Measurements from ENCODE around the gene ARPC5. TPM values are rescaled to one million over a fixed set of nuclear protein-coding genes. Genes with fewer than 3 reads are reported as not detected.

Gene ARPC5
- total and polyA plus RNA-seq, 9 donors: 41.8 to 104 (median 64.1) TPM

GRCh38 chr1:183674339-183674738, 38.8 kb upstream of the ARPC5 start:
- TF ChIP-seq EP300 (IDR thresholded peaks at IDR 0.05) (no peak), POLR2A (IDR thresholded peaks at IDR 0.05) (no peak), CTCF (IDR thresholded peaks at IDR 0.05) (no peak)
- no peaks in the 10 kb centered on the region for H3K36me3 ChIP-seq
- peaks cover 5% of the 10 kb centered on the region for H3K4me1 ChIP-seq (ENCODE audit: insufficient read depth)
- H3K4me3 ChIP-seq: no peak overlapping the region
- DNase-seq: peak in 4 of 5 donors; percentile 31 to 62 (median 50)
- H3K9me3 ChIP-seq: no peaks in the 10 kb centered on the region
- intact Hi-C loops (cut with DNase I): no loop called here
- no peaks in the 10 kb centered on the region for H3K27me3 ChIP-seq
- 11 to 21% (median 11%) methylated on average over 1 of the region's 1 CpG for WGBS, 3 donors
- H3K27ac ChIP-seq: peak overlapping the region in 1 of 2 donors; percentile 32

GRCh38 chr1:183673605-183674323, 38.2 kb upstream of the ARPC5 start:
- peaks cover 5% of the 10 kb centered on the region for H3K4me1 ChIP-seq (ENCODE audit: insufficient read depth)
- H3K9me3 ChIP-seq: no peaks in the 10 kb centered on the region
- no peaks in the 10 kb centered on the region for H3K27me3 ChIP-seq
- TF ChIP-seq EP300 (IDR thresholded peaks at IDR 0.05) (no peak), POLR2A (IDR thresholded peaks at IDR 0.05) (no peak), CTCF (IDR thresholded peaks at IDR 0.05) (no peak)
- DNase-seq: no peak
- intact Hi-C loops (cut with DNase I): no loop called here
- WGBS, 3 donors: 94 to 95% (median 95%) methylated on average over 2 of the region's 2 CpGs
- H3K4me3 ChIP-seq: no peak overlapping the region
- H3K36me3 ChIP-seq: no peaks in the 10 kb centered on the region
- peak overlapping the region in 1 of 2 donors; percentile 32 for H3K27ac ChIP-seq

GRCh38 chr1:183670169-183670568, 34.6 kb upstream of the ARPC5 start:
- WGBS, 3 donors: 98 to 100% (median 100%) methylated on average over 1 of the region's 1 CpG

GRCh38 chr1:183656355-183656754, 20.8 kb upstream of the ARPC5 start:
- no peaks in the 10 kb centered on the region for H3K4me1 ChIP-seq (ENCODE audit: insufficient read depth)
- DNase-seq: no peak
- WGBS, 3 donors: 76 to 81% (median 81%) methylated on average over 3 of the region's 3 CpGs
- no peak for TF ChIP-seq POLR2A (IDR thresholded peaks at IDR 0.05)
- TF ChIP-seq CTCF (IDR thresholded peaks at IDR 0.05): no peak
- TF ChIP-seq EP300 (IDR thresholded peaks at IDR 0.05): no peak
- H3K9me3 ChIP-seq: no peaks in the 10 kb centered on the region
- no peak overlapping the region for H3K4me3 ChIP-seq
- intact Hi-C loops (cut with DNase I): loop anchor here in 1 of 4 donors (5.0 kb wide), 1 partner anchor 261 kb away; no protein-coding TSS in a partner anchor
- H3K36me3 ChIP-seq: no peaks in the 10 kb centered on the region
- H3K27me3 ChIP-seq: no peaks in the 10 kb centered on the region
- H3K27ac ChIP-seq: no peak overlapping the region

More at GRCh38 chr1:183670169-183670568, 34.6 kb upstream of the ARPC5 start:
- H3K9me3 ChIP-seq: no peaks in the 10 kb centered on the region
- H3K4me3 ChIP-seq: no peak overlapping the region
- H3K27ac ChIP-seq: no peak overlapping the region
- intact Hi-C loops (cut with DNase I): no loop called here
- no peaks in the 10 kb centered on the region for H3K36me3 ChIP-seq
- no peak for DNase-seq
- no peaks in the 10 kb centered on the region for H3K27me3 ChIP-seq
- no peak for TF ChIP-seq POLR2A (IDR thresholded peaks at IDR 0.05)
- no peak for TF ChIP-seq CTCF (IDR thresholded peaks at IDR 0.05)
- peaks cover 5% of the 10 kb centered on the region for H3K4me1 ChIP-seq (ENCODE audit: insufficient read depth)
